ENCODE results near the gene OR2D3.
"Not testable (repeated sequence)": the region's sequence is repeated elsewhere in the genome, so short reads cannot be mapped to it uniquely, and the experiment has no call there.

OR2D3 gene, protein sequence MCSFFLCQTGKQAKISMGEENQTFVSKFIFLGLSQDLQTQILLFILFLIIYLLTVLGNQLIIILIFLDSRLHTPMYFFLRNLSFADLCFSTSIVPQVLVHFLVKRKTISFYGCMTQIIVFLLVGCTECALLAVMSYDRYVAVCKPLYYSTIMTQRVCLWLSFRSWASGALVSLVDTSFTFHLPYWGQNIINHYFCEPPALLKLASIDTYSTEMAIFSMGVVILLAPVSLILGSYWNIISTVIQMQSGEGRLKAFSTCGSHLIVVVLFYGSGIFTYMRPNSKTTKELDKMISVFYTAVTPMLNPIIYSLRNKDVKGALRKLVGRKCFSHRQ

GRCh38 chr11:6920702-6921101, at the start of gene OR2D3:
OR2D3 (plus strand) TSS chr11:6921002; CDS start chr11:6921002, 0 bp downstream.
- Mint-ChIP-seq H3K4me1 (no peaks in the 10 kb centered on the region), H3K4me3 (no peak within 1 kb of the TSS), H3K27me3 (peaks cover 22% of the 10 kb centered on the region), H3K9me3 (no peaks in the 10 kb centered on the region), H3K27ac (no peak within 1 kb of the TSS), H3K36me3 (peaks cover 2% of the 10 kb centered on the region)

GRCh38 chr11:6871278-6871677, 49.5 kb upstream of the OR2D3 start:
- no peaks in the 10 kb centered on the region for H3K36me3 Mint-ChIP-seq
- no peaks in the 10 kb centered on the region for H3K4me1 Mint-ChIP-seq
- H3K9me3 Mint-ChIP-seq, result no peaks in the 10 kb centered on the region
- peaks cover 3% of the 10 kb centered on the region for H3K27me3 Mint-ChIP-seq
- H3K4me3 Mint-ChIP-seq, result no peak overlapping the region
- no peak overlapping the region for H3K27ac Mint-ChIP-seq

GRCh38 chr11:6875761-6876160, 45.0 kb upstream of the OR2D3 start:
- H3K36me3 Mint-ChIP-seq, result no peaks in the 10 kb centered on the region
- no peaks in the 10 kb centered on the region for H3K4me1 Mint-ChIP-seq
- H3K27me3 Mint-ChIP-seq, result peaks cover 11% of the 10 kb centered on the region
- H3K4me3 Mint-ChIP-seq, result no peak overlapping the region
- H3K27ac Mint-ChIP-seq, result no peak overlapping the region
- no peaks in the 10 kb centered on the region for H3K9me3 Mint-ChIP-seq

DNA sequence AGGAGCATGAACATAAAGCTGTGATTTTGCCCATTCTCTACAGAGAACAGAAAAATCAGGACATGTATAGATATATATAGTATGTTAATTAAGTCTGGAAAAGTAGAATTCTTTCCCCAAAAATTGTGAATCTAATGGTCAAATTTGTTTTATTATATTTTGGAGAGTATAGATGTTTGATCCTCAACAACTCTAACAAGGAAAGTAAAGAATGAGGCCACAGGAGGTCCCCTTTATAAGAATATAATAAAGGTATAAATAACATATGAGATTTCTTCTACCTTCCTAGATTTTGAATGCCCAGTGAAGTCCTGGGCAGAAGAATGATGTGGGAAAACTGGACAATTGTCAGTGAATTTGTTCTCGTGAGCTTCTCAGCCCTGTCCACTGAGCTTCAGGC, 44.5 kb upstream of the OR2D3 start, which contains the start of gene OR10A4:
TSS of gene OR10A4 (plus strand) at position 301 of the 400 bp plus-strand sequence. CDS start at position 324, 23 bp downstream.
- no peaks in the 10 kb centered on the region for H3K4me1 Mint-ChIP-seq
- peaks cover 9% of the 10 kb centered on the region for H3K27me3 Mint-ChIP-seq
- no peaks in the 10 kb centered on the region for H3K36me3 Mint-ChIP-seq
- no peak within 1 kb of the TSS for H3K4me3 Mint-ChIP-seq
- H3K9me3 Mint-ChIP-seq, result no peaks in the 10 kb centered on the region
- no peak within 1 kb of the TSS for H3K27ac Mint-ChIP-seq

GRCh38 chr11:6876914-6877313, 43.9 kb upstream of the OR2D3 start:
- Mint-ChIP-seq H3K4me1 (no peaks in the 10 kb centered on the region), H3K27me3 (peaks cover 7% of the 10 kb centered on the region)

DNA sequence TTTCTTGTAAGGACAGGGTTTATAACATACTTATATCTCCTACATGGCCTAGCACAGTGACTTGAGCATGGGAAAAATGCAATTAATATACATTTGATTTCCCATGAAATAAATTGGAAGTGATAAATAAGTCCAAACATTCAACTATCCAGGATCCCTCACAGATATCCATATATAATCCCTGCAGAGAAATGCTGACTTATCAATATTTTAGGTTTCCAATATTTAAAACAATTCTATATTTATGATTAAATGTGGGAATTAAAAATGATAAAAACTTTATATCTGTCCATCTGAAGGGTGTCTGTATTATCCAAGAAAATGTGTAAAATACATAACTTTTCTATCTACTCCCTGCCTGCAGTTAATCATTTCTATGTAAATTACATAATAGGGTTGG, 38.1 kb upstream of the OR2D3 start:
- no peaks in the 10 kb centered on the region for H3K4me1 Mint-ChIP-seq
- H3K9me3 Mint-ChIP-seq, result no peaks in the 10 kb centered on the region
- H3K27me3 Mint-ChIP-seq, result peaks cover 22% of the 10 kb centered on the region
- H3K4me3 Mint-ChIP-seq, result no peak overlapping the region
- H3K27ac Mint-ChIP-seq, result no peak overlapping the region
- H3K36me3 Mint-ChIP-seq, result no peaks in the 10 kb centered on the region

More at GRCh38 chr11:6876914-6877313, 43.9 kb upstream of the OR2D3 start:
- Mint-ChIP-seq H3K4me3 (no peak overlapping the region), H3K27ac (no peak overlapping the region), H3K9me3 (no peaks in the 10 kb centered on the region), H3K36me3 (no peaks in the 10 kb centered on the region)

- not testable (repeated sequence) for H3K9me3 Mint-ChIP-seq, H3K27ac Mint-ChIP-seq, H3K4me1 Mint-ChIP-seq, H3K36me3 Mint-ChIP-seq, H3K4me3 Mint-ChIP-seq
- H3K27me3 Mint-ChIP-seq, result peaks cover 24% of the 10 kb centered on the region
Measured at GRCh38 chr11:6887711-6888110, 33.1 kb upstream of the OR2D3 start.

DNA sequence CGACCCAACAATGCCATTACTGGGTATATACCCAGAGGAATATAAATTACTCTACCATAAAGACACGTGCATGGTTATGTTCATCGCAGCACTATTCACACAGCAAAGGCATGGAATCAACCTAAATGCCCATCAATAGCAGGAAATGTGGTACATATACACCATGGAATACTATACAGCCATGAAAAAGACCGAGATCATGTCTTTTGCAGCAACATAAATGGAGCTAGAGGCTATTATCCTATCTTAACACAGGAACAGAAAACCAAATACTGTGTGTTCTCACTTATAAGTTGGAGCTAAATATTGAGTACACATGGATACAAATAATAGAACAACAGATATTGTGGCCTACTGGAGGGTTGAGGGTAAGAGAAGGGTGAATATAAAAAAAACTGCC, 32.0 kb upstream of the OR2D3 start:
- H3K4me1 Mint-ChIP-seq, result no peaks in the 10 kb centered on the region
- peaks cover 7% of the 10 kb centered on the region for H3K9me3 Mint-ChIP-seq
- no peak overlapping the region for H3K4me3 Mint-ChIP-seq
- H3K27ac Mint-ChIP-seq, result no peak overlapping the region
- no peaks in the 10 kb centered on the region for H3K36me3 Mint-ChIP-seq
- peaks cover 19% of the 10 kb centered on the region for H3K27me3 Mint-ChIP-seq

- no peaks in the 10 kb centered on the region for H3K4me1 Mint-ChIP-seq
- H3K27ac Mint-ChIP-seq, result no peak overlapping the region
- peaks cover 17% of the 10 kb centered on the region for H3K27me3 Mint-ChIP-seq
- H3K9me3 Mint-ChIP-seq, result peaks cover 7% of the 10 kb centered on the region
- H3K36me3 Mint-ChIP-seq, result no peaks in the 10 kb centered on the region
- no peak overlapping the region for H3K4me3 Mint-ChIP-seq
Measured at GRCh38 chr11:6889835-6890234, 31.0 kb upstream of the OR2D3 start.

- H3K27ac Mint-ChIP-seq, result no peak within 1 kb of the TSS
- H3K36me3 Mint-ChIP-seq, result no peaks in the 10 kb centered on the region
- H3K4me3 Mint-ChIP-seq, result no peak within 1 kb of the TSS
- H3K9me3 Mint-ChIP-seq, result peaks cover 7% of the 10 kb centered on the region
- H3K27me3 Mint-ChIP-seq, result peaks cover 20% of the 10 kb centered on the region
- no peaks in the 10 kb centered on the region for H3K4me1 Mint-ChIP-seq
Measured at GRCh38 chr11:6892400-6892799, 28.4 kb upstream of the OR2D3 start, which contains the start of gene OR2D2. OR2D2 (minus strand) TSS chr11:6892500; CDS start chr11:6892500, 0 bp downstream.

DNA sequence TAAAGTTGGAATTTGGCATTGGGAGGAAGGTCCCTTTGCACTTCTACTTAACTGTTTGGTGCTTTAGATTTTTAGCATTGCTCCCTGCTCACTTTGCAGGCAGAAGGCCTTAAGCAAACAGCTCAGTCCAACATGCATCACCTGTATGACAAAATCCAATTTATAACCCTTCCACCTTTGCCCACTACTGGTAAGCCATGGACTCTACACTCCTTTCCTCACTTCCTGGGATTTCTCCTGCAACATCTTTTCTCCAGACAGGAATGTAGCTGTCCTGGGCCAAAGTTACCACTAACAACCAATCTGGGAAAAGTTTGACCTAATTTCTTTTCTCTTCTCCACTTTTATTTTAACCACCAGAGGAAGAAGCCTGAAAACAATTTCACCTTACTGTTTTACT, 26.7 kb upstream of the OR2D3 start:
- peaks cover 7% of the 10 kb centered on the region for H3K9me3 Mint-ChIP-seq
- no peaks in the 10 kb centered on the region for H3K36me3 Mint-ChIP-seq
- H3K4me3 Mint-ChIP-seq, result no peak overlapping the region
- no peaks in the 10 kb centered on the region for H3K4me1 Mint-ChIP-seq
- no peak overlapping the region for H3K27ac Mint-ChIP-seq
- peaks cover 26% of the 10 kb centered on the region for H3K27me3 Mint-ChIP-seq

- Mint-ChIP-seq H3K36me3 (no peaks in the 10 kb centered on the region), H3K9me3 (no peaks in the 10 kb centered on the region), H3K27me3 (peaks cover 26% of the 10 kb centered on the region), H3K4me1 (no peaks in the 10 kb centered on the region), H3K4me3 (no peak overlapping the region), H3K27ac (no peak overlapping the region)
Measured at GRCh38 chr11:6895010-6895409, 25.8 kb upstream of the OR2D3 start.

GRCh38 chr11:6898911-6899310, 21.9 kb upstream of the OR2D3 start:
- no peaks in the 10 kb centered on the region for H3K4me1 Mint-ChIP-seq
- H3K36me3 Mint-ChIP-seq, result no peaks in the 10 kb centered on the region
- H3K4me3 Mint-ChIP-seq, result no peak overlapping the region
- no peaks in the 10 kb centered on the region for H3K9me3 Mint-ChIP-seq
- peaks cover 20% of the 10 kb centered on the region for H3K27me3 Mint-ChIP-seq
- no peak overlapping the region for H3K27ac Mint-ChIP-seq

GRCh38 chr11:6900327-6900999, 20.3 kb upstream of the OR2D3 start:
- no peaks in the 10 kb centered on the region for H3K9me3 Mint-ChIP-seq
- H3K36me3 Mint-ChIP-seq, result no peaks in the 10 kb centered on the region
- H3K4me3 Mint-ChIP-seq, result no peak overlapping the region
- peaks cover 13% of the 10 kb centered on the region for H3K27me3 Mint-ChIP-seq
- no peaks in the 10 kb centered on the region for H3K4me1 Mint-ChIP-seq
- H3K27ac Mint-ChIP-seq, result no peak overlapping the region

- H3K27me3 Mint-ChIP-seq, H3K4me3 Mint-ChIP-seq, H3K4me1 Mint-ChIP-seq, H3K27ac Mint-ChIP-seq, H3K9me3 Mint-ChIP-seq, H3K36me3 Mint-ChIP-seq: not testable (repeated sequence)
Measured at GRCh38 chr11:6904804-6905203, 16.0 kb upstream of the OR2D3 start.

DNA sequence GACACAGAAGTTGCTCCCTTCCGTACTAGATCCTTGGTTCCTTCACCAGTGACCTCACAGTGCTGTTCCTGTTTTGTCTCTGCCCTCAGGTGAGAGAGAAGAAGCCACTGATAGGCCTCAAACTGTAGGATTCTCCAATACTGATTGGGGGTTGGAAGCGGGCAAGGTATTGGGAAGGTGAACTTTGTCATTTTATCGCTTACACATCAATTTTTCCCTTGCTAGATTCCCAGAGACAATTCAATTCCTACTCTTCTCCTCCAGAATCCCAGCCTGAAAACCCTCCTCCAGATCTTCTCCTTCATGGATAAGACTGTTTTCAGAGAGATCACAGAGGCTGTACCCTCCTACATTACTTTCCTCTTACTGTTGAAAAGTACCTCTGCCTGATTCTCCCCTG, 9.4 kb upstream of the OR2D3 start:
- Mint-ChIP-seq H3K4me1 (no peaks in the 10 kb centered on the region), H3K4me3 (no peak overlapping the region), H3K9me3 (no peaks in the 10 kb centered on the region), H3K27ac (no peak overlapping the region), H3K36me3 (no peaks in the 10 kb centered on the region), H3K27me3 (no peaks in the 10 kb centered on the region)
